ENCODE results near the gene DOCK9.
"Not testable (repeated sequence)": the region's sequence is repeated elsewhere in the genome, so short reads cannot be mapped to it uniquely, and the experiment has no call there.

Gene DOCK9

GRCh38 chr13:98754468-98754867, 223.4 kb downstream of the DOCK9 start:
- H3K27ac ChIP-seq (ENCODE audit: low read length, poor library complexity, severe bottlenecking); H3K14ac ChIP-seq (ENCODE audit: low read length in 2 of 2); H3K4me3 ChIP-seq (ENCODE audit: insufficient read depth in 1 of 2, low read depth in 1 of 2, low read length in 2 of 2); H2BK12ac ChIP-seq (ENCODE audit: low read length in 2 of 2); H4K8ac ChIP-seq (ENCODE audit: low read length); H2BK120ac ChIP-seq (ENCODE audit: low read depth, low read length); H3K9ac ChIP-seq (ENCODE audit: low read length); H4K91ac ChIP-seq (ENCODE audit: low read length); H2BK15ac ChIP-seq (ENCODE audit: low read depth, poor library complexity, severe bottlenecking); H2AFZ ChIP-seq (ENCODE audit: low read depth, low read length); H3K18ac ChIP-seq (ENCODE audit: low read depth in 1 of 2, low read length in 2 of 2); H2BK5ac ChIP-seq (ENCODE audit: low read depth, low read length, poor library complexity, severe bottlenecking); H3K9me3 ChIP-seq (ENCODE audit: control insufficient read depth, low read length); H3K4ac ChIP-seq (ENCODE audit: low read depth in 1 of 2, low read length in 2 of 2); H3K79me1 ChIP-seq (replicated peaks; ENCODE audit: low read length, poor library complexity, severe bottlenecking); H2AK5ac ChIP-seq (ENCODE audit: low read length, severe bottlenecking); H3K4me2 ChIP-seq (ENCODE audit: low read length, poor library complexity, severe bottlenecking); H3K36me3 ChIP-seq (ENCODE audit: control insufficient read depth in 1 of 2, insufficient read depth in 2 of 2, low read depth in 1 of 2, low read length in 2 of 2); H3K23ac ChIP-seq (ENCODE audit: low read length in 2 of 2); DNase-seq: not testable (repeated sequence)
- WGBS = 86% methylated on average over 3 of the region's 4 CpGs
- peaks cover 15% of the 10 kb centered on the region for H3K4me1 ChIP-seq (ENCODE audit: control insufficient read depth, insufficient read depth, low read depth, low read length)
- peaks cover 29 to 49% of the 10 kb centered on the region in 2 experiments for H3K27me3 ChIP-seq (ENCODE audit: control insufficient read depth in 1 of 2, insufficient read depth in 1 of 2, low read length in 2 of 2)

GRCh38 chr13:98752467-98753290, 225.2 kb downstream of the DOCK9 start, which contains the start of gene SLC15A1:
TSS of gene SLC15A1 (minus strand) at chr13:98752672. CDS start at chr13:98752598, 74 bp downstream.
- peak within 1 kb of the TSS; percentile 31 for H4K8ac ChIP-seq (ENCODE audit: low read length)
- H2BK15ac ChIP-seq (ENCODE audit: low read depth, poor library complexity, severe bottlenecking) = no peak within 1 kb of the TSS
- H3K4me3 ChIP-seq (ENCODE audit: insufficient read depth in 1 of 2, low read depth in 1 of 2, low read length in 2 of 2) = peak within 1 kb of the TSS; percentile 48 to 70
- H3K27me3 ChIP-seq (ENCODE audit: control insufficient read depth in 1 of 2, insufficient read depth in 1 of 2, low read length in 2 of 2) = peaks cover 34 to 49% of the 10 kb centered on the region in 2 experiments
- H2AFZ ChIP-seq (ENCODE audit: low read depth, low read length) = peak within 1 kb of the TSS; percentile 31
- H3K79me1 ChIP-seq (replicated peaks; ENCODE audit: low read length, poor library complexity, severe bottlenecking) = no peaks in the 10 kb centered on the region
- peaks cover 15% of the 10 kb centered on the region for H3K4me1 ChIP-seq (ENCODE audit: control insufficient read depth, insufficient read depth, low read depth, low read length)
- WGBS = 10% methylated on average over 57 of the region's 59 CpGs
- no peak within 1 kb of the TSS for H4K91ac ChIP-seq (ENCODE audit: low read length)
- no peak within 1 kb of the TSS for H3K9ac ChIP-seq (ENCODE audit: low read length)
- no peak within 1 kb of the TSS for H2BK12ac ChIP-seq (ENCODE audit: low read length in 2 of 2)
- no peak within 1 kb of the TSS for H3K27ac ChIP-seq (ENCODE audit: low read length, poor library complexity, severe bottlenecking)
- H3K4ac ChIP-seq (ENCODE audit: low read depth in 1 of 2, low read length in 2 of 2) = no peak within 1 kb of the TSS
- no peak within 1 kb of the TSS for H2AK5ac ChIP-seq (ENCODE audit: low read length, severe bottlenecking)
- no peak within 1 kb of the TSS for H3K18ac ChIP-seq (ENCODE audit: low read depth in 1 of 2, low read length in 2 of 2)
- H3K23ac ChIP-seq (ENCODE audit: low read length in 2 of 2) = peak within 1 kb of the TSS in 1 of 2 experiments; percentile 78
- H3K36me3 ChIP-seq (ENCODE audit: control insufficient read depth in 1 of 2, insufficient read depth in 2 of 2, low read depth in 1 of 2, low read length in 2 of 2) = peaks cover 0 to 6% of the 10 kb centered on the region in 2 experiments
- H2BK5ac ChIP-seq (ENCODE audit: low read depth, low read length, poor library complexity, severe bottlenecking) = no peak within 1 kb of the TSS
- H2BK120ac ChIP-seq (ENCODE audit: low read depth, low read length) = no peak within 1 kb of the TSS
- H3K14ac ChIP-seq (ENCODE audit: low read length in 2 of 2) = no peak within 1 kb of the TSS
- peak within 1 kb of the TSS; percentile 90 for H3K4me2 ChIP-seq (ENCODE audit: low read length, poor library complexity, severe bottlenecking)
- no peak for DNase-seq
- peaks cover 6% of the 10 kb centered on the region for H3K9me3 ChIP-seq (ENCODE audit: control insufficient read depth, low read length)

- peak overlapping the region; percentile 90 for H3K4me2 ChIP-seq (ENCODE audit: low read length, poor library complexity, severe bottlenecking)
- H2BK15ac ChIP-seq (ENCODE audit: low read depth, poor library complexity, severe bottlenecking) = no peak overlapping the region
- H3K27me3 ChIP-seq (ENCODE audit: control insufficient read depth in 1 of 2, insufficient read depth in 1 of 2, low read length in 2 of 2) = peaks cover 34 to 46% of the 10 kb centered on the region in 2 experiments
- H3K36me3 ChIP-seq (ENCODE audit: control insufficient read depth in 1 of 2, insufficient read depth in 2 of 2, low read depth in 1 of 2, low read length in 2 of 2) = peaks cover 0 to 6% of the 10 kb centered on the region in 2 experiments
- 8% methylated on average over 36 of the region's 36 CpGs for WGBS
- no peak overlapping the region for H2BK12ac ChIP-seq (ENCODE audit: low read length in 2 of 2)
- H2AFZ ChIP-seq (ENCODE audit: low read depth, low read length) = peak overlapping the region; percentile 31
- H3K27ac ChIP-seq (ENCODE audit: low read length, poor library complexity, severe bottlenecking) = no peak overlapping the region
- H3K4ac ChIP-seq (ENCODE audit: low read depth in 1 of 2, low read length in 2 of 2) = no peak overlapping the region
- peaks cover 6% of the 10 kb centered on the region for H3K9me3 ChIP-seq (ENCODE audit: control insufficient read depth, low read length)
- H3K9ac ChIP-seq (ENCODE audit: low read length) = no peak overlapping the region
- H4K91ac ChIP-seq (ENCODE audit: low read length) = no peak overlapping the region
- DNase-seq = peak; percentile 17
- H2BK5ac ChIP-seq (ENCODE audit: low read depth, low read length, poor library complexity, severe bottlenecking) = no peak overlapping the region
- peaks cover 17% of the 10 kb centered on the region for H3K4me1 ChIP-seq (ENCODE audit: control insufficient read depth, insufficient read depth, low read depth, low read length)
- H4K8ac ChIP-seq (ENCODE audit: low read length) = no peak overlapping the region
- H3K4me3 ChIP-seq (ENCODE audit: insufficient read depth in 1 of 2, low read depth in 1 of 2, low read length in 2 of 2) = peak overlapping the region; percentile 48 to 70
- H3K23ac ChIP-seq (ENCODE audit: low read length in 2 of 2) = peak overlapping the region in 1 of 2 experiments; percentile 78
- H3K79me1 ChIP-seq (replicated peaks; ENCODE audit: low read length, poor library complexity, severe bottlenecking) = no peaks in the 10 kb centered on the region
- no peak overlapping the region for H3K18ac ChIP-seq (ENCODE audit: low read depth in 1 of 2, low read length in 2 of 2)
- H2AK5ac ChIP-seq (ENCODE audit: low read length, severe bottlenecking) = no peak overlapping the region
- no peak overlapping the region for H2BK120ac ChIP-seq (ENCODE audit: low read depth, low read length)
- no peak overlapping the region for H3K14ac ChIP-seq (ENCODE audit: low read length in 2 of 2)
Measured at GRCh38 chr13:98751861-98752466, 225.9 kb downstream of the DOCK9 start.

- Histone ChIP-seq H3K4ac (ENCODE audit: low read depth in 1 of 2, low read length in 2 of 2) (no peak overlapping the region), H2AFZ (ENCODE audit: low read depth, low read length) (no peak overlapping the region), H3K9me3 (ENCODE audit: control insufficient read depth, low read length) (peaks cover 6% of the 10 kb centered on the region), H3K27ac (ENCODE audit: low read length, poor library complexity, severe bottlenecking) (no peak overlapping the region), H3K23ac (ENCODE audit: low read length in 2 of 2) (no peak overlapping the region), H3K4me3 (ENCODE audit: insufficient read depth in 1 of 2, low read depth in 1 of 2, low read length in 2 of 2) (peak overlapping the region in 1 of 2 experiments; percentile 70), H3K4me1 (ENCODE audit: control insufficient read depth, insufficient read depth, low read depth, low read length) (peaks cover 17% of the 10 kb centered on the region), H3K18ac (ENCODE audit: low read depth in 1 of 2, low read length in 2 of 2) (no peak overlapping the region), H3K14ac (ENCODE audit: low read length in 2 of 2) (no peak overlapping the region), H3K36me3 (ENCODE audit: control insufficient read depth in 1 of 2, insufficient read depth in 2 of 2, low read depth in 1 of 2, low read length in 2 of 2) (peaks cover 0 to 6% of the 10 kb centered on the region in 2 experiments), H2BK15ac (ENCODE audit: low read depth, poor library complexity, severe bottlenecking) (no peak overlapping the region), H3K4me2 (ENCODE audit: low read length, poor library complexity, severe bottlenecking) (no peak overlapping the region), H4K8ac (ENCODE audit: low read length) (no peak overlapping the region), H3K27me3 (ENCODE audit: control insufficient read depth in 1 of 2, insufficient read depth in 1 of 2, low read length in 2 of 2) (peaks cover 34 to 44% of the 10 kb centered on the region in 2 experiments), H3K9ac (ENCODE audit: low read length) (no peak overlapping the region), H3K79me1 (replicated peaks; ENCODE audit: low read length, poor library complexity, severe bottlenecking) (no peaks in the 10 kb centered on the region), H2BK12ac (ENCODE audit: low read length in 2 of 2) (no peak overlapping the region), H2AK5ac (ENCODE audit: low read length, severe bottlenecking) (no peak overlapping the region), H2BK120ac (ENCODE audit: low read depth, low read length) (no peak overlapping the region), H2BK5ac (ENCODE audit: low read depth, low read length, poor library complexity, severe bottlenecking) (no peak overlapping the region), H4K91ac (ENCODE audit: low read length) (no peak overlapping the region)
- DNase-seq = no peak
- 72% methylated on average over 8 of the region's 8 CpGs for WGBS
Measured at GRCh38 chr13:98751367-98751782, 226.5 kb downstream of the DOCK9 start.

All from mesenchymal stem cell (in vitro differentiated cells and primary cell).